Esophagus squamous epithelium (tissue), 4 donors: Measurements from ENCODE around the gene LIPE.

Experiments used
- POLR2A ChIP-seq, 4 donors: fragments of 450-650 bp; IDR thresholded peaks; one replicate each; pipeline ENCODE4 v1.6.1; 2017; ENCODE audit warnings: antibody characterized with exemption in 4 of 4, mild to moderate bottlenecking in 4 of 4, moderate library complexity in 3 of 4
- TF ChIP-seq, protein P1 (sequence below), 6 experiments: fragments of 450-650 bp in 4 of 6; fragments of 200-600 bp in 2 of 6; sonication (generic) in 2 of 6; IDR thresholded peaks; one replicate each; pipeline ENCODE4 v1.5.1; 2016 to 2019; ENCODE audit warnings: antibody characterized with exemption in 6 of 6, mild to moderate bottlenecking in 4 of 6, moderate library complexity in 4 of 6

DNA sequence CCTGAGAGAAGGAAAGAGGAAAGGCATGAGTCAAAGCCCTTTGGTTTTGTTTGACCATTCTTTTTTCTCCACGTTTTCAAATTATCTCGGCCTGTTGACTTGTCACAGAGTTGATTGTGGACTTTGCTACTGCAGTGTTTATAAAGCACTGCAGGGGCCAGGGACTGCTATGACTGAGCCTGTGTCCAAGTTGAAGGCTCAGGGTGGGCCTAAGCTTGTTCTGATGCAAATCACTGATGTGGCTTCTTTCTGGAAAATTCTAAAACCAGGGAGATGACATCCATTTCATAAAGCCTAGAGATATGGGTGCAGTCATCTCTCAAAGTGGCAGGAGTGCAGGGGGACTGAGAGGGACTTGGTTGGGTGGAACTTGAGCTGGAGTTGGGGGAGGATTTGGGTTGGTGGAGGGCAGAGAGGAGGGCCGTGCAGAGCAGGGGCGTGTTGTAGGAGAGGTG lies 16.8 kb upstream of the LIPE start:
- TF ChIP-seq POLR2A (IDR thresholded peaks at IDR 0.05): no peak
- TF ChIP-seq, protein P1, sequence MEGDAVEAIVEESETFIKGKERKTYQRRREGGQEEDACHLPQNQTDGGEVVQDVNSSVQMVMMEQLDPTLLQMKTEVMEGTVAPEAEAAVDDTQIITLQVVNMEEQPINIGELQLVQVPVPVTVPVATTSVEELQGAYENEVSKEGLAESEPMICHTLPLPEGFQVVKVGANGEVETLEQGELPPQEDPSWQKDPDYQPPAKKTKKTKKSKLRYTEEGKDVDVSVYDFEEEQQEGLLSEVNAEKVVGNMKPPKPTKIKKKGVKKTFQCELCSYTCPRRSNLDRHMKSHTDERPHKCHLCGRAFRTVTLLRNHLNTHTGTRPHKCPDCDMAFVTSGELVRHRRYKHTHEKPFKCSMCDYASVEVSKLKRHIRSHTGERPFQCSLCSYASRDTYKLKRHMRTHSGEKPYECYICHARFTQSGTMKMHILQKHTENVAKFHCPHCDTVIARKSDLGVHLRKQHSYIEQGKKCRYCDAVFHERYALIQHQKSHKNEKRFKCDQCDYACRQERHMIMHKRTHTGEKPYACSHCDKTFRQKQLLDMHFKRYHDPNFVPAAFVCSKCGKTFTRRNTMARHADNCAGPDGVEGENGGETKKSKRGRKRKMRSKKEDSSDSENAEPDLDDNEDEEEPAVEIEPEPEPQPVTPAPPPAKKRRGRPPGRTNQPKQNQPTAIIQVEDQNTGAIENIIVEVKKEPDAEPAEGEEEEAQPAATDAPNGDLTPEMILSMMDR (IDR thresholded peaks at IDR 0.05): no peak
